Stimulated activated naive CD8-positive, alpha-beta T cell treated with anti-CD3 and anti-CD28 coated beads, Interleukin-15, Interleukin-2, amounts not matched to agents 100 U/mL and 50 U/mL, for 24 hours (primary cell): ENCODE data around the gene CXADR.
"Not testable (repeated sequence)": the region's sequence is repeated elsewhere in the genome, so short reads cannot be mapped to it uniquely, and the experiment has no call there.

Experiments used
- ATAC-seq: fragments of 150-1000 bp; cut with Tn5 transposase; one replicate; pipeline ENCODE4 v1.10.0; 2021
- DNase-seq: peaks from one replicate; pipeline ENCODE4 v3.0.0; 2021

Gene CXADR

DNA sequence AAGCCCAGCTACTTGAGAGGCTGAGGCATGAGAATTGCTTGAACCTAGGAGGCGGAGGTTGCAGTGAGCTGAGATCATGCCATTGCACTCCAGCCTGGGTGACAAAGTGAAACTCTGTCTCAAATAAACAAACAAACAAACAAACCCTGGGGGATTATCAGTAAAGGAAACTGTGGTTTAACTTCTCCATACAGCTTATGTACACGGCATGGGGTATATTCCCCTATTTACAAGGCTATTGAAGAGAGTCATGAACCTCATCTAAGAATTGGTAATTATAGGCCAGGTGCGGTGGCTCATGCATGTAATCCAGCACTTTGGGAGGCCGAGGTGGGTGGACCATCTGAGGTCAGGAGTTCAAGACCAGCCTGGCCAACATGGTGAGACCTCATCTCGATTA lies 9.9 kb upstream of the CXADR start:
- not testable (repeated sequence) for ATAC-seq, DNase-seq

GRCh38 chr21:17506951-17507350 lies 5.9 kb upstream of the CXADR start:
- ATAC-seq (no peak), DNase-seq (no peak)

- ATAC-seq: no peak
- no peak for DNase-seq
Measured at GRCh38 chr21:17507591-17507990, 5.3 kb upstream of the CXADR start.

GRCh38 chr21:17513214-17514123 lies 626 bp downstream of the CXADR start:
- peak; percentile 19 for DNase-seq
- peak; percentile 51 for ATAC-seq

DNA sequence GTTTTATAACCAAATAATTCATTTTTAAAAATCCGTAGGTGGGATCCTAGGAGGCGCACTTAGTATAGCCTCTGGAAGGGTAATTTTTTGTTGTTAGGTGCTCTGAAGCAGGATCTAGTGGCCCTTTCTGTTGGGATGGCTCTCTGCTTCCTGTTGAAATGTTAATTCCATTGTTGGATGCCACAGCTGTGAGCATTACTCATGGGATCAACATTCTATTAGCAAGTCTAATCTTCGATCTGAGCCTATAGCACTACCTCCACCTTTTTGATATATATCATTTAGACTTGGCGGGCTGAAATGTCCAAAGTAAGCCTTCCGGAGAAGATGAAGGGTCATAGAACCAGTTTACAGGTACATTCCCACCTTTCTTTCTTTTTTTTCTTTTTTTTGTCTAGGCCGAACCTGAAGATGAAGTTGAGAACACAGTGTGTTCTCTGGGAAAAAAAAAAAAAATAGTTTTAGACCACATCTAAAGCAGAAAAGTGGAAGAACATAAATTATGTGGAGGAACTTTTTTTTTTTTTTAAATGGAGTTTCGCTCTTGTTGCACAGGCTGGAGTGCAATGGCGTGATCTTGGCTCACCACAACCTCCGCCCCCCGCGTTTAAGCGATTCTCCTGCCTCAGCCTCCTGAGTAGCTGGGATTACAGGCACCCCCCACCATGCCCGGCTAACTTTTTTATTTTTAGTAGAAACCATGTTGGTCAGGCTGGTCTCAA lies 1.4 kb downstream of the CXADR start:
- ATAC-seq (no peak), DNase-seq (peak; percentile 3)

GRCh38 chr21:17517008-17517407 lies 4.2 kb downstream of the CXADR start:
- not testable (repeated sequence) for ATAC-seq, DNase-seq

DNA sequence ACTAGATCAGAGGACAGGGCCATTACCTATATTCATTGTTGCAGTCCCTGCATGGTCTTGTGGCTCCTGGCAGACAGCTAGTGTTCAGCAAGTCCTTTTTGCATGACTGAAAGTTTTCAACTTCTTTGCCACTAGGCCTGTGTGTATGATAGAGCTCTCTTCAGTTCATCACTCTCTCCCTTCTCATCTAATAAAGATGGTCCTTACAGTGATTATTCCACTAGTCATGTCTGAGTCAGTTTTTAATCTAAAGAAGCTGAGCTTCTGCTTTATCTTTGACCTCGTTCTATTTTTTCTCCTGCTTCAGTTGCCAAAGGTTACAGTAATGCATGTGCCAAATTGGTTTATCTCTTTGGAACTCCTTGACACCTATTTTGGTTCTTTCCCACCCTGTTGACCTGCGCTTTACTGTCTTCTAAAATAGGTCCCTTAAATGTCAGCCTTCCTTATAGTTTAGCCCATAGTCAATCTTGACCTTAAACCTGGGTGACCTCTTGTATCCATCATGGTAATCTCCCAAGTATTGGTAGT lies 6.4 kb downstream of the CXADR start:
- no peak for DNase-seq
- no peak for ATAC-seq

- no peak for ATAC-seq
- DNase-seq: no peak
Measured at GRCh38 chr21:17519965-17520609, 7.2 kb downstream of the CXADR start.

GRCh38 chr21:17523007-17523451 lies 10.2 kb downstream of the CXADR start:
- no peak for ATAC-seq
- no peak for DNase-seq

GRCh38 chr21:17523979-17524494 lies 11.2 kb downstream of the CXADR start:
- ATAC-seq, DNase-seq: not testable (repeated sequence)

DNA sequence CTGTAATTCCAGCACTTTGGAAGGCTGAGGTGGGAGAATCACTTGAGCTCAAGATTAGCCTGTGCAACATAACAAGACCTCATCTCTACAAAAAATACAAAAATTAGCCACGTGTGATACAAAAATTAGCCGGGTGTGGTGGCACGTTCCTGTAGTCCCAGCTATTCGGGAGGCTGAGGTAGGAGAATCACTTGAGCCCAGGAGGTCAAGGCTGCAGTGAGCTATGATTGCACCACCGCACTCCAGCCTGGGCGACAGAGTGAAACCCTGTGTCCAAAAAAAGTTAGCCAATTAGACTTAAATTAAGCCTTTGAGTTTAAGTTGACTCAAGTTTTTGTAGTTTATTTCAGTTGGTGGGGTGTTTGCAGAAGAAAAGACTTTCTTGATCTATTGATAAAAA lies 11.8 kb downstream of the CXADR start:
- ATAC-seq (no peak), DNase-seq (no peak)

DNA sequence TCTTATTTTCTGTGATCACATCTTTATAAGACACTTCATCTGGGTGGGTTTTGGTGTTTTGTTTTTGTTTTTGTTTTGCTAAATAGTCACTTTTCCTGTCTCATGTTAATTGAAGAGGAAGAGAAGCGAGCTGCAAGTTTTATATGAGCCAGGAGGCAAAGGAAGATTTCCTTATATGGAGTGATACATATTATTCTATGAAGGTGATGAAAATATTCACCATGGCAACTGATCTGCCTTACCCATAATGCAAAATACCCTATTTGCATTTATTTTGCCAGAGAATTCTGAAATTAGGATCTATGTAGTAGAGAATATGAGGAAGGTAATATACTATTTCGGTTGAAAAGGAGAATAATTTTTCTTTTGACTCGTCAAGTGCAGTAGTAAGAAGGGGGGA lies 13.9 kb downstream of the CXADR start:
- DNase-seq (no peak), ATAC-seq (no peak)

- no peak for ATAC-seq
- DNase-seq: no peak
Measured at GRCh38 chr21:17527240-17527639, 14.4 kb downstream of the CXADR start.

GRCh38 chr21:17527711-17528110 lies 14.9 kb downstream of the CXADR start:
- DNase-seq (no peak), ATAC-seq (no peak)

DNA sequence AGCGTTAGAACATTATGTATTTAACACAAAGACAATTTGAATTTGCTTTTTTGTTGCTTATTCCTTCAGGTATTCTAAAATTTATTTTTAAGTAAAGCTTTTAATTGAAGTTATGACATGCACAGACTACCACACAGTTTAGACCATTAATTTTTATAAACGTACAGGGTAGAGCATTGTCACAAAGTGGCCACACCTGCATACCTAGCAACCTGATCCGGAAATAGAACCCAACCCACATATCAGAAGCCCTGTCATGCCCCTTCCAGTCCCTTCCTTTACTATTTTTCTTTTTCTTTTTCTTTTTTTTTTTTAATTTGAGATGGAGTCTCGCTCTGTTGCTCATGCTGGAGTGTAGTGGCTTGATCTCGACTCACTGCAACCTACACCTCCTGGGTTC lies 16.8 kb downstream of the CXADR start:
- DNase-seq: no peak
- ATAC-seq: no peak

- DNase-seq (no peak), ATAC-seq (no peak)
Measured at GRCh38 chr21:17532292-17532691, 19.4 kb downstream of the CXADR start.

GRCh38 chr21:17536381-17536780 lies 23.5 kb downstream of the CXADR start:
- ATAC-seq (no peak), DNase-seq (no peak)

GRCh38 chr21:17537299-17537698 lies 24.5 kb downstream of the CXADR start:
- ATAC-seq (no peak), DNase-seq (no peak)

- no peak for DNase-seq
- ATAC-seq: no peak
Measured at GRCh38 chr21:17538576-17538975, 25.7 kb downstream of the CXADR start.

DNA sequence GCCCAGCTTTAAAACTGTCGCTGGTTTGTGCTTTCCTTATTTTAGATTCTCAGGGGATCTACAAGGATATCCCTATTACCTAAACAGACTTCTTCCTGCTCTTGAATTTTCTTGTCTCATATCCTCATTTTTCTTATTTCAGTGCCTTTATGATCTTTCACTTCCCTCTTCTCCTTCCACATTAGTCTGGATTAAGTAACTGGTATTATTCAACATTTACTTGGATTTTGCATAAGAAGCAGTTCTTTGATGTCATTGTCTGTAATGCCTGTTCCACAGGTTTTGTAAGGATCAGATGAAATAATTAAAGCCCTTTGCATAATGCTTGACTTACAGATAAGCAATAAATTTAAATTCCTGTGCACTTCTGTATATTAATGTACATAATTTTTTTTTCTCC lies 26.5 kb downstream of the CXADR start:
- ATAC-seq: no peak
- no peak for DNase-seq

DNA sequence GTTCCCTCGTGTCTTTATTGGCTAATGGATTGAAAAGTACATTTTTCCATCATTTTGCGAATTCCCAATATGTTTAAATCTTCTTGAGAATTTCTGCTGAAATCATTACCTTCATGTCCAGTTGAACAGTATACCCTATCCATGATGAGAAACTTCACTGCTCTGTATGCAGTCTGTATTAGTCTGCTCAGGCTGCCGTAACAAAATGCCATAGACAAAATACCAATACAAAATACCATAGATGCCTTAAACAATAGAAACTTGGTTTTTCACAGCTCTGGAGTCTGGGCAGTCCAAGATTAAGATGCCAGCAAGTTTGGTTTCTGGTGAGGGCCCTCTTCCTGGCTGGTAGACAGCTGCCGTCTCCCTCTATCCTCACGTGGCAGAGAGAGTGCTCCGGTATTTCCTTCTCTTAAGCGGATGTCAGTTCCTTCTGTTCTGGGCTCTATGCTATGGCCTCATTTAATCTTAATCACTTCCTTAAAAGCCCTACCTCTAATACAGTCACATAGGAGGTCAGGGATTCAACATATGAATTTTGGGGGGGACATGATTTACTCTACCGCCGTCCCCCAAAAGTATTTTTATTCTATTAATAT lies 27.0 kb downstream of the CXADR start:
- no peak for ATAC-seq

GRCh38 chr21:17540530-17540929 lies 27.7 kb downstream of the CXADR start:
- no peak for DNase-seq
- ATAC-seq: no peak

More for the DNA sequence above, 27.0 kb downstream of the CXADR start:
- no peak for DNase-seq
